Measurements from ENCODE around the gene HDAC7.

Gene HDAC7

GRCh38 chr12:47828976-47829482 is 9.3 kb upstream of the HDAC7 start:
- H3K4me3 ChIP-seq (ENCODE audit: low read depth in 1 of 2, low read length in 2 of 2), result peak overlapping the region; percentile 34 to 37
- H3K27ac ChIP-seq (ENCODE audit: low read depth, low read length), result peak overlapping the region; percentile 61
- peak overlapping the region; percentile 14 to 40 for H3K9ac ChIP-seq (ENCODE audit: low read depth in 1 of 2, low read length in 2 of 2)

GRCh38 chr12:47828008-47828975 is 8.6 kb upstream of the HDAC7 start:
- no peak overlapping the region for H3K4me3 ChIP-seq (ENCODE audit: low read depth in 1 of 2, low read length in 2 of 2)
- H3K4me1 ChIP-seq (ENCODE audit: control insufficient read depth in 1 of 2, insufficient read depth in 2 of 2, low read length in 2 of 2), result peaks cover 24 to 25% of the 10 kb centered on the region in 2 donors
- no peaks in the 10 kb centered on the region for H3K27me3 ChIP-seq (ENCODE audit: control insufficient read depth in 1 of 2, insufficient read depth in 2 of 2, low read length in 2 of 2)

More at GRCh38 chr12:47828976-47829482, 9.3 kb upstream of the HDAC7 start:
- no peaks in the 10 kb centered on the region for H3K9me3 ChIP-seq (ENCODE audit: control insufficient read depth in 1 of 2, low read length in 2 of 2)
- H3K36me3 ChIP-seq (ENCODE audit: control insufficient read depth in 1 of 2, insufficient read depth in 2 of 2, low read length in 2 of 2), result no peaks in the 10 kb centered on the region
- peaks cover 25 to 27% of the 10 kb centered on the region in 2 donors for H3K4me1 ChIP-seq (ENCODE audit: control insufficient read depth in 1 of 2, insufficient read depth in 2 of 2, low read length in 2 of 2)
- H3K27me3 ChIP-seq (ENCODE audit: control insufficient read depth in 1 of 2, insufficient read depth in 2 of 2, low read length in 2 of 2), result no peaks in the 10 kb centered on the region

GRCh38 chr12:47825173-47825639 is 5.5 kb upstream of the HDAC7 start:
- Histone ChIP-seq H3K36me3 (ENCODE audit: control insufficient read depth in 1 of 2, insufficient read depth in 2 of 2, low read length in 2 of 2) (no peaks in the 10 kb centered on the region), H3K9ac (ENCODE audit: low read depth in 1 of 2, low read length in 2 of 2) (no peak overlapping the region), H3K4me3 (ENCODE audit: low read depth in 1 of 2, low read length in 2 of 2) (no peak overlapping the region), H3K27ac (ENCODE audit: low read depth, low read length) (no peak overlapping the region), H3K27me3 (ENCODE audit: control insufficient read depth in 1 of 2, insufficient read depth in 2 of 2, low read length in 2 of 2) (no peaks in the 10 kb centered on the region), H3K9me3 (ENCODE audit: control insufficient read depth in 1 of 2, low read length in 2 of 2) (no peaks in the 10 kb centered on the region), H3K4me1 (ENCODE audit: control insufficient read depth in 1 of 2, insufficient read depth in 2 of 2, low read length in 2 of 2) (peaks cover 47% of the 10 kb centered on the region in 2 donors)

More at GRCh38 chr12:47828008-47828975, 8.6 kb upstream of the HDAC7 start:
- Histone ChIP-seq H3K9ac (ENCODE audit: low read depth in 1 of 2, low read length in 2 of 2) (no peak overlapping the region), H3K36me3 (ENCODE audit: control insufficient read depth in 1 of 2, insufficient read depth in 2 of 2, low read length in 2 of 2) (no peaks in the 10 kb centered on the region), H3K9me3 (ENCODE audit: control insufficient read depth in 1 of 2, low read length in 2 of 2) (no peaks in the 10 kb centered on the region), H3K27ac (ENCODE audit: low read depth, low read length) (no peak overlapping the region)

GRCh38 chr12:47824635-47825034 is 4.9 kb upstream of the HDAC7 start:
- Histone ChIP-seq H3K9ac (ENCODE audit: low read depth in 1 of 2, low read length in 2 of 2) (no peak overlapping the region), H3K27ac (ENCODE audit: low read depth, low read length) (no peak overlapping the region)

GRCh38 chr12:47824198-47824597 is 4.5 kb upstream of the HDAC7 start:
- Histone ChIP-seq H3K36me3 (ENCODE audit: control insufficient read depth in 1 of 2, insufficient read depth in 2 of 2, low read length in 2 of 2) (no peaks in the 10 kb centered on the region), H3K27ac (ENCODE audit: low read depth, low read length) (no peak overlapping the region), H3K9ac (ENCODE audit: low read depth in 1 of 2, low read length in 2 of 2) (no peak overlapping the region), H3K4me1 (ENCODE audit: control insufficient read depth in 1 of 2, insufficient read depth in 2 of 2, low read length in 2 of 2) (peaks cover 44% of the 10 kb centered on the region in 2 donors), H3K27me3 (ENCODE audit: control insufficient read depth in 1 of 2, insufficient read depth in 2 of 2, low read length in 2 of 2) (no peaks in the 10 kb centered on the region), H3K9me3 (ENCODE audit: control insufficient read depth in 1 of 2, low read length in 2 of 2) (no peaks in the 10 kb centered on the region), H3K4me3 (ENCODE audit: low read depth in 1 of 2, low read length in 2 of 2) (no peak overlapping the region)

More at GRCh38 chr12:47824635-47825034, 4.9 kb upstream of the HDAC7 start:
- Histone ChIP-seq H3K27me3 (ENCODE audit: control insufficient read depth in 1 of 2, insufficient read depth in 2 of 2, low read length in 2 of 2) (no peaks in the 10 kb centered on the region), H3K9me3 (ENCODE audit: control insufficient read depth in 1 of 2, low read length in 2 of 2) (no peaks in the 10 kb centered on the region), H3K4me1 (ENCODE audit: control insufficient read depth in 1 of 2, insufficient read depth in 2 of 2, low read length in 2 of 2) (peaks cover 49% of the 10 kb centered on the region in 2 donors), H3K36me3 (ENCODE audit: control insufficient read depth in 1 of 2, insufficient read depth in 2 of 2, low read length in 2 of 2) (no peaks in the 10 kb centered on the region), H3K4me3 (ENCODE audit: low read depth in 1 of 2, low read length in 2 of 2) (no peak overlapping the region)

GRCh38 chr12:47823422-47824086 is 3.9 kb upstream of the HDAC7 start:
- no peak overlapping the region for H3K27ac ChIP-seq (ENCODE audit: low read depth, low read length)
- no peaks in the 10 kb centered on the region for H3K36me3 ChIP-seq (ENCODE audit: control insufficient read depth in 1 of 2, insufficient read depth in 2 of 2, low read length in 2 of 2)
- H3K4me3 ChIP-seq (ENCODE audit: low read depth in 1 of 2, low read length in 2 of 2), result no peak overlapping the region
- H3K9ac ChIP-seq (ENCODE audit: low read depth in 1 of 2, low read length in 2 of 2), result no peak overlapping the region
- no peaks in the 10 kb centered on the region for H3K9me3 ChIP-seq (ENCODE audit: control insufficient read depth in 1 of 2, low read length in 2 of 2)
- H3K27me3 ChIP-seq (ENCODE audit: control insufficient read depth in 1 of 2, insufficient read depth in 2 of 2, low read length in 2 of 2), result no peaks in the 10 kb centered on the region
- H3K4me1 ChIP-seq (ENCODE audit: control insufficient read depth in 1 of 2, insufficient read depth in 2 of 2, low read length in 2 of 2), result peaks cover 41 to 43% of the 10 kb centered on the region in 2 donors

GRCh38 chr12:47822863-47823262 is 3.2 kb upstream of the HDAC7 start:
- Histone ChIP-seq H3K9me3 (ENCODE audit: control insufficient read depth in 1 of 2, low read length in 2 of 2) (no peaks in the 10 kb centered on the region), H3K27me3 (ENCODE audit: control insufficient read depth in 1 of 2, insufficient read depth in 2 of 2, low read length in 2 of 2) (no peaks in the 10 kb centered on the region), H3K4me1 (ENCODE audit: control insufficient read depth in 1 of 2, insufficient read depth in 2 of 2, low read length in 2 of 2) (peaks cover 42 to 45% of the 10 kb centered on the region in 2 donors), H3K27ac (ENCODE audit: low read depth, low read length) (no peak overlapping the region), H3K9ac (ENCODE audit: low read depth in 1 of 2, low read length in 2 of 2) (no peak overlapping the region), H3K4me3 (ENCODE audit: low read depth in 1 of 2, low read length in 2 of 2) (no peak overlapping the region), H3K36me3 (ENCODE audit: control insufficient read depth in 1 of 2, insufficient read depth in 2 of 2, low read length in 2 of 2) (no peaks in the 10 kb centered on the region)

GRCh38 chr12:47822401-47822800 is 2.7 kb upstream of the HDAC7 start:
- H3K27ac ChIP-seq (ENCODE audit: low read depth, low read length), result no peak overlapping the region
- H3K36me3 ChIP-seq (ENCODE audit: control insufficient read depth in 1 of 2, insufficient read depth in 2 of 2, low read length in 2 of 2), result no peaks in the 10 kb centered on the region
- H3K4me3 ChIP-seq (ENCODE audit: low read depth in 1 of 2, low read length in 2 of 2), result no peak overlapping the region
- no peak overlapping the region for H3K9ac ChIP-seq (ENCODE audit: low read depth in 1 of 2, low read length in 2 of 2)
- H3K9me3 ChIP-seq (ENCODE audit: control insufficient read depth in 1 of 2, low read length in 2 of 2), result no peaks in the 10 kb centered on the region
- H3K27me3 ChIP-seq (ENCODE audit: control insufficient read depth in 1 of 2, insufficient read depth in 2 of 2, low read length in 2 of 2), result no peaks in the 10 kb centered on the region
- H3K4me1 ChIP-seq (ENCODE audit: control insufficient read depth in 1 of 2, insufficient read depth in 2 of 2, low read length in 2 of 2), result peaks cover 47 to 49% of the 10 kb centered on the region in 2 donors

GRCh38 chr12:47821346-47821706 is 1.6 kb upstream of the HDAC7 start:
- H3K27ac ChIP-seq (ENCODE audit: low read depth, low read length), result peak overlapping the region; percentile 65
- no peak overlapping the region for H3K4me3 ChIP-seq (ENCODE audit: low read depth in 1 of 2, low read length in 2 of 2)
- no peaks in the 10 kb centered on the region for H3K27me3 ChIP-seq (ENCODE audit: control insufficient read depth in 1 of 2, insufficient read depth in 2 of 2, low read length in 2 of 2)
- peaks cover 55 to 58% of the 10 kb centered on the region in 2 donors for H3K4me1 ChIP-seq (ENCODE audit: control insufficient read depth in 1 of 2, insufficient read depth in 2 of 2, low read length in 2 of 2)
- no peaks in the 10 kb centered on the region for H3K36me3 ChIP-seq (ENCODE audit: control insufficient read depth in 1 of 2, insufficient read depth in 2 of 2, low read length in 2 of 2)
- H3K9ac ChIP-seq (ENCODE audit: low read depth in 1 of 2, low read length in 2 of 2), result peak overlapping the region in 1 of 2 donors; percentile 95
- H3K9me3 ChIP-seq (ENCODE audit: control insufficient read depth in 1 of 2, low read length in 2 of 2), result no peaks in the 10 kb centered on the region

All from duodenal mucosa (tissue), 2 donors.